HG02943 (cell line): ENCODE data around the gene GSE1.

Source experiments
- ATAC-seq: cut with Tn5 transposase; IDR thresholded peaks from one replicate; pipeline ENCODE4 v1.9.1; 2021; ENCODE audit warnings: mild to moderate bottlenecking, low read depth, moderate library complexity; ENCODE audit not compliant: unreplicated experiment

The GSE1 gene

DNA sequence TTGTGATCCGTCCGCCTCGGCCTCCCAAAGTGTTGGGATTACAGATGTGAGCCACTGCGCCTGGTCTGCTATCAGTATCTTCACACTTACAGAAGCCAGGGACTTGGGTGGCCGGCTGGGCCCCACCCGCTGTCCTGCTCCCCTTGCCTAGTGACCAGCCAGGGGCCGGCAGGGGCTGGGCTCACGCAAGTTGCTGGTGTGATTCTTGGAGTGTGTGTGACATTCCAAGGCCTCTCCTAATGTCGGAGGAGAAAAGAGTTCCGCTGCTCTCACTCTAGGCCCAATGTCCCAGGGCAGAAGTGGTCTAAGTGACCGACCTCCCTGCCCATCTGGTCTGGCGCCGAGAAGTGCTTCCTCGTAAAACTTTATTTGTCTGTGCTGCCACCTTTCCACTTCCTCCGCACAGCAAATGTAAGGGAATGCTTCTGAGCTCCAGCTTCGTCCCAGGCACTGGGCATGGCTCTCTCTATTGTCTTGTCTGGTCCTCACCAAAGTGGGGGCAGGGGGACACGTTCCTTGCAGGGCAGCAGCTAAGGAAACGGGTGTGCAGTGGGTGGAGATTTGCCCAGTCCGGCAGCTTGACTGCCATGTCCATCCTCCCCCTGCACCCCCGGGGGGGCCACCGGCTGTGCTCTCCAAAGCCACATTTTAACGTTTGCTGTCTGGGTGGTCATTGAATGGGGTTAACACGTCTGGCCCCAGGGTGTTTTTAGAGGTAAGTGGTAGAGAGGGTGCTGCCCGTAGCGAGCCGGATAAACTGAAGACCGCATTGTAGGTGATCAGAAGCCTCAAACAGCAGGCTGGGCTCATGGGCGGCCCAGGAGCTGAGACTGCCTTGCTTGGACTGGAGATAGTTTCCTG, 7.8 kb upstream of the GSE1 start:
- no peak for ATAC-seq

DNA sequence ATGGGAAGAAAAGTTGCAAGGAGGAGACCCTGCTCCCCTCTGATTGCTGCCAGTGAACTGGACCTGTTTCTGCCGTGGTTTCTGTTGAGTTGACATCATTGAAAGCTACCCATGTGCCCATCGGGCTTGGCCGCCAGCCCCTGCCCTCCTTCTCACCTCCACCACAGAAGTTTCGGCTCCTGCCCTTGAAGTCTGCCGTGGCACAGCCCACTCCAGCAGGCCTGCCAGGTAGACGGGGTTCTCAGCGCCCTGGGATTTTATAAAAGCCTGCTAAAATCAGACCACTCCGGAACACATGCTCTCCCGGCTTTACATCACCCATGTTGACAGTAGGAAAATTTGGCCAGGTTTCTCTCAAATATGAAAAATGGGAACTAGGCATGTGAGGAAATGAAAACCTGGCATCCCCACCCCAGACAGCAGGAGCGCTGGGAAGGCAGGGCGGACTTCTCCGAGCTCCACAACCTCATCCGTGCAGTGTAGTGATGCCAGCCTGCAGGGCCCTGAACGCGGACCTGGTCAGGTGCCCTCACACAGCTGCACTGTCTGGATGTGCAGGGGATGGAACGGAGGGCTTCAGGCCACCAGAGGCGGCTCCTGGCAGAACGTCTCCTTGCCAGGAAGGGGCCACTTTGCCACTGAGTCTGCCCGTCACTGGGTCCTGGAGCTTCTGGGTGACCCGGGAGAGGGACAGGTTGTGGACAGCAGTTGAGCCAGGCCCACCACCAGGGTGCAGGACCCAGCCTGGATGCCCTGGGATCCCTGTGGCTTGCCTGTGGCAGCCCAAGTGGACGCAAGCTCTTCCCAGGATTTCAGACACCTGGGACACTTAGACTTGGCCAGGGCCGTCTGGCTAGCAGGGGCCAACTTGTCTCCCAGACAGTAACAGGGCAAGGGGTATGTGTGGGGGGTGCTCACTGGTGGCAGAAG, 6.9 kb upstream of the GSE1 start:
- no peak for ATAC-seq

DNA sequence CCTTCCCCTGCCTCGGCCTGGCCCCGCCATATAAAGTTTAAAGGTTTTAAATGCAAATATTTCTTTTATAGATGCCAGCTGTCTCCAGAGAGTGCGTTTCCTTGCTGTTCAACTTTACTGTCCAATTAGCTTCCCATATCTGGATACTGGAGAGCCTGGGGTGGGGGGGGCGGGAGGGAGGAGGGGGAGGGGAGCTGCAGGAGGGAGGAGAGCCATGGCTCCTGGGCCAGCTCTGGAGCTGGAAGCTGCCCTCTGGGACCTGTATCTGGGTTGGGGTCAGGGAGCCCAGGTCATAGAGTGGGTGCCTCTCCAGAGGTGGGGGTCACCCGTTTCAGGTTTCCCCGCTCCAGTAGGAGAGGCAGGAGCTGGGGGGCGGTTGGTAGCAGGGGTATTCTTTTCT, 6.2 kb upstream of the GSE1 start:
- ATAC-seq, result no peak

DNA sequence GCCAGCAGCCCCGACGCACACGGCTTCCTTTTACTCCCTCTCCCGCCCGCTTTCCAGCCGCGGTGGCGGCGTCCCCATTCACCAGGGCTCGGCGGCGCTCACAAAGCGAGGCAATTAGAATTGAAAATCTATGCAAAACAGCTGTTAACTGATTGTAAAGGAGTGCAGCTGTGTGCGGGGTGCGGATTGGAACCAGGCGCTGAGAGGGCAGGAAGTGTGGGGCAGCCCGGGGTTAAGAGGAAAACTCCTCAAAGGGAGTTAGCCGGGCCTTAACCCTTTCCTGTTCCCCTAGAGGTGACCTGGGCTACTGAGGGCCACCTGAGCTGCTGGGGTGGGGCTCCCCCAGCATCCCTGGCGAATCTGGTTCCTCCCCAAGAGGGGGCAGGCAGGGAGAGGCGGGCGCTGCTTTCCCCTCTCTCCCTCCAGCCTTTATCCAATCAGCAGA, 5.8 kb upstream of the GSE1 start:
- ATAC-seq, result no peak

DNA sequence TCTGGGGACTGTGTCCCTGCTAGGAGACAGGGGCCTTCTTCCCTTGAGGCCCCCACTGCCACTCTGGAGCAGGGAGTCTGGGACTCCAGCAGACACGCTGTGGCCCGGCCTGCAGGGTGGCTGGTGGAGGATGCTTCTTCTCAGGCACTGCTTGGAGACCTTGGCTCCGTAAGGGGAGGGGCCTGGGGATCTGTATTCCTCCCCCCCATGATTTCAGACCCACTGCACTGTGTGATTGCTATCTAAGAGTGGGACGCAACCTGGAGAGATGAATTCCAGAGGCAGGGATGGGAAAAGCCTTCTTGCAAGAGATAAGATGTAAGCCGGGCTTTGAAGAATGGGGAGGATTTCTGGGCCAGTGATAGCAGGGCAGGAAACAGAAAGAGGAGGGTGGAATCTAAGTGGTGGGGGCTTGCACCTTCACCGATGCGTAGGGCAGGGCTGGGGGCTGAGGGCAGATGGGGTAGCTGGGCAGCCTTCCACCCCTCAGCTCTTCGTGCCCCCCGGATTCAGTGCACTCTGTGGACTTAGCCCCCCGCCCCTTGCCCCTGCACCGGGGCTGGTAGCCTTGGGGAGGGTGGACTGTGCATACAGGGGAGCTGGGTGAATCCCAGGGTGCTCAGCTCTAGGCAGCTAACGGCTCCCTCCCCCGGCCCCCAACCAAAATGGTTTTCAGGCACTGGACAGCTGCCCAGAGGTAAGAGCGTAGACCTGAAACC, 5.2 kb upstream of the GSE1 start:
- ATAC-seq, result no peak

DNA sequence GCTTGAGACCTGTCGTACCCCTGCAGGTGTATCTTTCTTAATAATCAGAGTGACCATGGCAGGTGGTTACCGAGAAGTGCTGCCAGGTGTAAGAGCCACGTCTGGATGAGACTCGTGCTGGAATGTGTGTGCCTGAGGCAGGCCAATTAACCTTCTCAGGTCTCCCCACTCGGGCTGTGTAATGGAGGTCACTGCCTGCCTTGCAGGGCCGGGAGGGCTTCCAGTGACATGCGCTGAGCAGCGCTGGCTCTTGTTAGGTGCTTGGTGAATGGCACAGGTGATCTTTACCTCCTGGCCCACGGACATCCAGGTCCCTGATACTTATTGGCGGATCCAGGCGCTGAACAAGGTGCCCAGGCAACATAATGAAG, 4.6 kb upstream of the GSE1 start:
- no peak for ATAC-seq

DNA sequence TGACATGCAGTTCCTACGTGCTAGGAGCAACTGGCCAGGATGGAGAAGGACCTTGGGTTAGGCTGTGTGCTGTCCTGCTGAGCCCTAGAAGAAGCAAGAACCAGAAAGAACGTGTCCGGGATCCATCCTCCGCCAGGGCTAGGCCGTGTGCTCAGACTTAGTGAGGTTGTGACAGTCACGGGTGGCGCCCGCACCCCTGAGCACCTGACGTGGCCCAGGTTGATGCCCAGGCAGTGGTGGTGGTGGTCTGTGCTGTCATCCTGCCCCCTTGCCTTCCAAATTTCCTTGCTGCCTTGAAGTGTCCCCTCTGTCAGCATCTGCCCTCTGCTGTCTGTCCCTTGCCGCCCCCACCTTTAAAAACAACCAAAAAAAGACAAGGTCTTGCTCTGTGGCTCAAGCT, 4.2 kb upstream of the GSE1 start:
- ATAC-seq, result no peak

DNA sequence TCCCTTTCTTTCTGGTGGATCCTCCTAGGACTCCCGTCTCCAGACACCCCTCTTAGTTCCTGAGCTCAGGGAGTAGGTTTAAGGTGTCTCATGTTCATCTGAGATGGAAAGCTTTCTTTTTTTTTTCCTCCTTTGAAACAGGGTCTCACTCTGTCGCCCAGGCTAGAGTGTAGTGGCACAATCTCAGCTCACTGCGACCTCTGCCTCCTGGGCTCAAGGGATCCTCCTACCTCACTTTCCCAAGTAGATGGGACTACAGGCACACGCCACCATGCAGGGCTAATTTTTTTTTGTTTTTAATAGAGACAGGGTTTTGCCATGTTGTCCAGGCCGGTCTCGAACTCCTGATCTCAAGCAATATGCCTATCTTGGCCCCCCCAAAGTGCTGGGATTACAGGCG, 3.6 kb upstream of the GSE1 start:
- ATAC-seq, result no peak

DNA sequence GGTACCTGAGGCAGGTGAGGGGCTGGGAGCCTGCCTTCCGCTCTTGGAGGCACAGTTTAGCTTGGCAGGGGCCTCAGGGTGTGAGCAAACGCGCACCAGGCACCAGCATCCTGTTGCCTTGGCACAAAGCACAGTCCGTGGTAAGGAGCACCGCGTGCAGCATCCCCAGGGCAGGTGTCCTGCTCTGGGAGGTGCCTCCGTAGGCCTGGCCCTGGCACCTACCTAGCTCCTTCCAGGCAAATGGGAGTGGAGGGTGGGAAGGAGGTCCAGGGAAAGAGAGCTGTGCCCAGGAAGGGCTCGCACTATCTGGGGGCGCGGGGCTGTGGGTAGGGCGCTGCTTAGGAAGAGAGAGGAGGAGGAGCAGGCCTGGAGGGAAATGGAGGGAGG, 3.1 kb upstream of the GSE1 start:
- no peak for ATAC-seq

DNA sequence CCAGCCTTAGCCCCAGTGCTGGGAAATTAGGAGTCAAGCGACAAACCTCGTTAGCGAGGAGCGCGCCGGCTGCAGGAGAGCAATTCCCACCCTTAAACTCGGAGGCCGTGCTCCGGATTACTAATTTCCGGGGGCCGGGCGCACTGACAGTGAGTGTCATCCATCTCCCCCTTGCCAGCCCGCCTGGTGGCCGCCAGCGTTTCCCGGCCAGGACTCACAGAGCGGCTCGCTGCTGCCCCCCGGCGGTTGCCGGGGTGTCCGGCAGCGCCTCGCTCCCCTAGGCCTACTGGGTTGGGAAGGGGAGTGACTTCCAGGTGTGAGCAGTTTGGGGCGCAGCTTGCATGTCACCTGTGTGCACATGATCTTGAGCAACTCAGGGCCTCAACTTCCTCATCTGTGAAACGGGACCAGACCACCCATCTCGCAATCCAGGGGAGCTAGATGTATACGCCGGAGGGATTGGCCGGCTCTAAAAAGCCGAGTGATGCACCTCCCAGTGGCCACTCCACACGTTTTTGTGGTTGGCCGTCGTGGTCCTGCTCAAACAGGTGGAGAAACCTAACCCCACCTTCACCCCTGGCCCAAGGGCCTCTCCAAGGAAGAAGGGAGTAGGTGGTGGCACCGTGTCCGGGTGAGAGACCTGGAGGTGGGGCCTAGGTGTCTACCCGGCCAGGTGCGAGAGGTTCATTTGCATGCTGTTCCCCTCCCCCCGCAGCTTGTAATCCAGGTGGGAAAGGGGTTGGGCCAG, 2.5 kb upstream of the GSE1 start:
- ATAC-seq, result no peak

DNA sequence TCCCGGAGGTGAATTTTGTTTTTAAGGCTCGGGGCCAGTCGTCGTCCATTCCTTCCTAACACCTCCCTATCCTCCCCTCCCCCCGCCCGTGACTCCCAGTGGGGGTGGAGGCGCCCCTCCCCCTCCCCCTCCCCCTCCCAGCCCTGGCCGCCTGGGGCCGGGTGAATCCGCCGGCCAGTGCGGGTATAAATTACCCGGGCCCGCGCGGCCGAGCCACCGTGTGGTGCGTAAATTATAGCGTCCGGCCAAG, 2.0 kb upstream of the GSE1 start:
- no peak for ATAC-seq

DNA sequence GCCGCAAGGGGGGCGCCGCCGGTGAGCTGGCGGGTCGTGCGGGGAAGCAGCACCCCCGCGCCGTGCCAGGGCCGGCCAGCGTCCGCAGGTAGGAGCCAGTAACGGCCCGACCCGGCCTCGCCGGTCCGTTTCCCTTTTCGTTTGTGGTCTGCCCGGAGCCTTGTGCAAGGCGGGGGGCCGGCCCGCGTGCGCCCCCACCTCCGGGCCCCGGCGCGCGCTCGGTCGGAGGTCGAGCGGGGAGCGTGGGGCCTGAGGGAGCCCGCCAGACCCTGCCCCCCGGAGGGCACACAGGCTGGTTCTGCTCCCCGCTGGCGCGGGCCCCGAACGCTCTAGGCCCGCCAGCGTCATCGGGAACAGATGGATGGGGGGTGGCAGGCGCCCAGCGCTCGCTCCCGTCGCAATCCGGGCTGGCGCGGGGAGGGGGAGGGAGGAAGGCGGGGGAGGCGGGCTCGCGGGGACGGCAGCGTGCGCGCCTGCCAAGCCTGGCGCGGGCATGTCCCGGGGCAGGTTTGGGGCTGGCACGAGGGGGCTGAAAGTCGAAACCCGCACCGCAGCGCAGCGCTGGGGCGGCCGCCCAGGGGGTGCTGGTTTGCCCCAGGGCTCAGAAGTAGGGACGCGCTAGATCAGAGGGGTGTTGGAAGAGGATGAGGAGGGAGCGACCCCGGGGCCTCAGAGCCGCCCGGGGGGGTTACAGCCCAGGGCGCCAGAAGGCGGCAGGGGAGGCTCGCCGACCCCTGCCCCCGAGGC, 1.5 kb upstream of the GSE1 start:
- ATAC-seq, result no peak

DNA sequence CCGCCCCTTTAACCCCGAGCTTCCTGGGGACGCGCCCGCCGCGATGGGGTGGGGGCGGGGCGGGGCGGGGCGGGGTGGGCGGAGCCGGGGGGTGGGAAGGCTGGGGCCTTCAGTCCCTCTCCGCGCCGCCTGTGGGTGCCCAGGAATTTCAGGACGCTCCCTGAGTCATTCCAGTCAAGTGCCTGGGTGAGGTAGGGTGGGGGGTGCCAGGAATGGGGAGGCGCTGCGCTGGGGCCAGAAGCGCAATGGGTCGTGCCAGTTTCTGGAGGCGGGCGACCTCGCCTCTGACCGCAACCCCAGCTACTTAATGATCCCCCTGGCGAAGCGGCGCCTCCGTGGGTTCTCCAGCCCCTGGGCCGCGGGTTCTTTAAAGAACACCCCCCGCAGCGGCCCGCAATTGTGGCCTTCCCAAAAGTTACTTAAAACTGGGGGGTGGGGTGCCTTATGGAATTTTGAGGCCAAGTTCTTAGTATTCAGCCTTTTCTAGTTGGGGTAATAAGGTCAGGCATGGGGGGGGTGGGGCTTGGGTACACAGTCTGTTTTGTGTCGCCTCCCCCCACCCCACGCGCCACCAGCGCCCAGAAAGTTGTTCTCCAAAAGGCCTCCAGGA, 826 bp upstream of the GSE1 start:
- ATAC-seq, result no peak

DNA sequence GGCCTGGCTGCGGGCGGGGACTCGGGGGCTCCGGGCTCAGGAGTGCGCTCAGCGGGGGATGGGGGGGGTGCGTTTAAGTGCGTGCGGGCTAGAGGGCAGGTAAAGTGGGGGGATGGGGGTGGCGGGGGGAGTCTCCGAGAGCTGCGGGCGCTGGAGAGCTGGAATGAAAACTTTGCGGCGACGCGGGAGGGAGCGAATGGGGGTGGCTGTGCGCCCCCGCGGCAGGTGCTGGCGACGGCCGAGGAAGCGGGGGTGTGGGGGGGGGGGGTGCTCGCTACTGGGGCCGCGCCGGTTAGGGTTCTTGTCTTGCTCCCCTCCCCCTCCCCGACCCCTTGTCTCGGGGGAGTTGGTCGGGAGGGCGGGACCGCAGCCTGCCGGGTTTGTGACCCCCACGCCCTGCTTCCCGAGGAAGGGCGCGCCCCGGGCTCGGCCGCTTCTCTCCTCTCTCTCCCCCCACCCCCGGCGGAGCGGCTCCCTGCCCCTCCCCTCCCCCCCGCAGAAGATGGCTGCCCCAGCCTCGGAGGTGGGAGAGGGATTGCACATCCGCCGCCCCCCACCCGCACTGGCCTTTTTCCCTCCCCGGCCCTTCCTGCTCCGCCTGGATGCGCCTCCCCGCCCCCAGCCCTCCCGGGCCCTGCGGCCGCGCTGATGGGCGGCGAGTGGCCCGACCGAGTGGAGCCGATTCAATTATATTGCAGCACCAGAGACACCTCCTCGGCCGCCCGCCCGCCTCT, 649 bp downstream of the GSE1 start:
- no peak for ATAC-seq

DNA sequence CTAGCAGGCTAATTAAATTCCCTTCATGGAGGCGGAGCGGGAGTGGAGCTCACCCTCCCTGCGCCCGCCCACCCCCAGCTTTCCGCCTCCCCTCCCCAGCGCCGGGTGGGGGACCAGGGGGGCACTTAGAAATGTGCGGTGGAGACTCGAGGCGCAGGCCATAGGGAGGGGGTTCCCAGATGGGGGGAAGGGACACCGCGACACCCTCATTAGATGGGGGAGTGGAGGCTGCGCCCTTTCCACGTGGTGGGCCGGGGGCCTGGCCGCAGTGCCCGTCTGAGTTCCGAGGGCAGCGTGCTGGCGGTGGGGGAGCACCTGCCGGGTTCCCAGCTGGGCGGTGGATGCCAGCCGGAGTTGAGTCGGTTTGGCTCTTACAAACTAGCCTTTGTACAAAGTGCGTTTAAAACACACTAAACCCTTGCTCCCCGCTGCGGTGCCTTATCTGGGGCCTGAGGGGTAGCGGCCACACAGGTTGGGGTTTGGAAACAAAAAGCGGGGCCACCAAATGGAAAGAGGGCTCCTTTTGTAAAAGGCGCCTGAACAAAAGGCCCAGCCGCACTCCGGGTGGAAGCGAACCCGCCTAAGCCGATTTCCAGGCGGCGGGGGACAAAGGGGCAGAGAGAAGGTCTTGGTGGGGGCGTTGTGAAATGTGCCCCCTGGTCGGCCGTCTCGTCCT, 1.4 kb downstream of the GSE1 start:
- ATAC-seq, result no peak

DNA sequence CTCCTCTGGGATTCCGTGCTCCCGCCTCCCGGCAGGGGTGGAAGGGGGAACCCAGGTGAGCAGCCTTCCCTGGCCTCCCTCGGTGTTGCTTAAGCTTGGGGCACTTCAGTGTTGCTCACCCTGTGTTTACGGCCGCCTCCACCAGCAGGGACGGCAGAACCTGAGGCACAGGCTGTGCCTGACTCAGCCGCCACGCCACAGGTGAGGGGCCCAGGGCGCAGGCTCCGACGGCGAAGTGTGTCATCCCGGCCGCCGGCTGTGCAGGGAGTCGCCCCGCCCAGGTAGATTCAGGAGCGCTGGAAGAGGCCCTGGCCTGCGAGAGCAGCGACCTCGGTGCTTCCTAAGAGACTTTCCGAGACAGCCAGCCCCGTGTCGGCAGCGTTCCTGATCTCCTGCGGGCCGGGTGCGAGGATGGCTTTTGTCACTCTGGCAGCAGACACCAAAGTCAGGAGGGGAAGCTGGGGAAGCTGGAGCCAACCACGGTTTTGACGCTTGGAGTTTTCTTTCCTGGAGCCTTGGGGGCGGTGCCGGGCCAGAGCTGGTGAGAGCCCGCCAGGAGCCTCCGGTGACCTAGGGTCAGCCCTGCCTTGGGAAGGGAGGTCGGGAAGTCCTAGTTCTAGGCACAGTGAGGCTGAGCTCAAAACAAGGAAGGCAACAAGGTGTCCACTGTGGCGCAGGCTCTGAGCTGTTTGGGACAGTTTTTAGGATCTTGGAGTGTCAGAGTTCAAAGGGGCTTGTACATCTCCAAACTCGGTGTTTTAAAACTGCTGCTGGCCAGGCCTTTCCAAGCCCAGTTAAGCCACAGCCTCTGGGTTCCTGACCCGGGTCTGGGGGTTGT, 2.1 kb downstream of the GSE1 start:
- ATAC-seq, result no peak

DNA sequence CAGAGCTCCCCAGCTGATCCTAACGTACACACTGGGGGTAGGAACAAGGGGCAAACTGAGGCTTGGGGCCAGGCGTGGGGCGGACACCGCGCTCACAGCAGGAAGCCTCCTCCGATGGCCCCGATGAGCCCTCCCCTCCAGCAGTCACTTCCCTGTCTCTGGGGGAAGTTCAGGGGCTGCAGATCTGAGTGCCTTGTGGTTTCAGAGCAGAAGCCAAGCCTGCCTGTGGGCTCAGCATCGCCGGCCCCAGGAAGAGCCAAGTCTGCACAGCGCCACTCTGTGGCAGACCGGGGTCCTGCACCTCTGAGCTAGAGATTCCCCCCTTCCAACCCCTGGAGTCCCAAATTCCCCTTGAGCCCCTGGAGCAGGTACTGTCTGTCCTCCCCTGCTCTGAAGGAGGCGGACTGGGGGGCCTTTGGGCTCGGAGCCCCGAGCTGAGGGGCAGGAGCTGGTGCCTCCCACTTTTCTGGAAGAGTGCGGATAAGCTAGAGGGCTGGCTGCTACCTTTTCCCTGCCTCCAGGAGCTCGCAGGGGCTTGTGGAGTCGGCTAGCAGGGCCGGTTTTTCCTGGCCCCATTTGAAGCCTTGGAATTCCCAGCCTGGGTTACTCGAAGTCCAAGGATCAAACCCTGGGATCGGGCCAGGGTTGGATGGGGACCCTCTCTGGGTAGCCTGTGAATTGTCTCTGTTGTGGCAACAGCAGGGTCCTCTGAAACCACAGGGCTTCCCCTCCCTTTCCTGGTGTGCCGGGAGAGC, 2.9 kb downstream of the GSE1 start:
- ATAC-seq, result no peak
